Measurements from ENCODE around the gene TMEM132E.

- TF ChIP-seq CTCF (IDR thresholded peaks at IDR 0.05), result no peak
- no peak for TF ChIP-seq POLR2A (IDR thresholded peaks at IDR 0.05)
Observed at GRCh38 chr17:34615326-34615725, 35.9 kb downstream of the TMEM132E start.

All from adrenal gland (tissue), 5 donors.